Stimulated activated CD4-positive, alpha-beta T cell treated with anti-CD3 and anti-CD28 coated beads, Interleukin-15, amount 100 ng/mL, for 48 hours (primary cell): ENCODE data around the gene LIMK1.

ENCODE experiments used
- DNase-seq, 2 donors: peaks; one replicate each; pipeline ENCODE4 v3.0.0-alpha.2; 2020; ENCODE audit warnings: low read depth in 2 of 2

The LIMK1 gene

DNA sequence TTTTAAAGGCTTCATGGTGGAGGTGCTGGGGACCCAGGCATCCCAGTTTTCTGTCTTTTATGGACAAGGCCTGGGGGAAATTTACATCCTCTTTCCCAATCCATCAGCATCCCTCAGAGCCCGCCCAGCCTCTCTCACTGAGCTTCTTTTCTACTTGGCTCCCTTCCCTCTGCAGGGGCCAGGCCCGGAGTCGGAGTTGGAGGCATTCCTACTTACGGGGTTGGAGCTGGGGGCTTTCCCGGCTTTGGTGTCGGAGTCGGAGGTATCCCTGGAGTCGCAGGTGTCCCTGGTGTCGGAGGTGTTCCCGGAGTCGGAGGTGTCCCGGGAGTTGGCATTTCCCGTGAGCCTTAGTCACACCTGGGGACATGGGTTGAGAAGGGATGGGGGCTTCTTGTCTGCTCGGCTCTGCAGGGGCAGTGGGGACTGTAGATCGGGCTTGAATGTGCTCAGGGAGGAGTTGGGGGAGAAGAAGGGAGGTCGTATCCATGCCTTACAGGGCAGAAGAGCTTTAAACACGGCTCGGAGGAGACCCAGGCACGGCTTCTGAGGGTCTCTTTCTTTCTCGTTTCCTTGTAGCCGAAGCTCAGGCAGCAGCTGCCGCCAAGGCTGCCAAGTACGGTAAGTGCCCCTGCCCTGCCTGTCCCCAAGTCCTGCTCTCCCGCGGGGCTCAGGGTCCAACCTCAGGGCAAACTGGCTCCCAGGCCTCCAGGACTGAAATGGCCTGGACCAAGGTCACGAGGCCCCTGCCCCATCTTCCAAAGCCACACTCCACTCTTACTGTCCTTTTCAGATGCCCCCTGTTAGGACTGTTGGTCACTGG, 27.3 kb upstream of the LIMK1 start:
- DNase-seq = no peak

DNA sequence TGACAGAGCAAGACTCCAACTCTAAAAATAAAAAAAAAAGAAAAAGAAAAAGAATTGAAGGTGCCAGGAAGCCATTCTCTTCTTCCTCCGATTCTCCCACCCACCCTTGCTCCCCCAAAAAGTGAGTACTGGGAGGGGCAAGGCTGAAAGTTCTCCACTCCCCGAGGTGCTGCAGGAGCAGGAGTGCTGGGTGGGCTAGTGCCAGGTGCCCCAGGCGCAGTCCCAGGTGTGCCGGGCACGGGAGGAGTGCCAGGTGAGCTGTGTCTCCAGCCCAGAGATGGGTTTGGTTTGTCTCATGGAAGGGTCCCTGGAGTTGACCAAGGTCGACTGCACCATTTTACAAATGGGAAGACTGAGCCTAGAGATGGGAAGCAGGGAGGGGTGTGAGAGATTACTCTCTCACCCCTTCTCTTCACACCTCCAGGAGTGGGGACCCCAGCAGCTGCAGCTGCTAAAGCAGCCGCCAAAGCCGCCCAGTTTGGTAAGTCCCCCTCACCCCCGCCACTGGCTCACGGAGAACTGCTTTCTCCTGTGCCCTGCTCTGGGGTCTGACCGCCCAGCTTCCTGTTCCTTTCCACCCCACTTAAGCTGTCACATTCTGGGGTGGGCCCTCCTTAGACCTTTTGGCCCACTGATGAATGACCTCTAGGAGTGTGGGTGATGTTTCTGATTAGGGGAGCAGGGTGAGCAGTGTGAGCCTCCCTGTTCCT, 26.2 kb upstream of the LIMK1 start:
- DNase-seq = no peak

DNA sequence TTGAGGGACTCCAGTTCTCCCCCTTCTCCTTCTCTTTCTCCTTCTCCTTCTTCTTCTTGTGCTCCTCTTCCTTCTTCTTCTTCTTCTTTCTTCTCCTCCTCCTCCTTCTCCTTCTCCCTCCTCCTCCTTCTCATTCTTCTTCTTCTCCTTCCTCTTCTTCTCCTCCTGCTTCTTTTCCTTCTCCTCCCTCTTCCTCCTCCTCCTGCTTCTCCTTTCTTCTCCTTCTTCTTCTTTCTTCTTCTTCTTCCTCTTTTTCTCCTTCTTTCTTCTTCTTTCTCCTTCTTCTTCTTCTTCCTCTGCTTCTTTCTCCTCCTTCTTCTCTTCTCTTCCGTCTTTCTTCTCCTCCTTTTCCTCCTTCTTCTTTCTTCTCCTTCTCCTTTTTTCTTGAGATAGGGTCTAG, 25.6 kb upstream of the LIMK1 start:
- DNase-seq = no peak

DNA sequence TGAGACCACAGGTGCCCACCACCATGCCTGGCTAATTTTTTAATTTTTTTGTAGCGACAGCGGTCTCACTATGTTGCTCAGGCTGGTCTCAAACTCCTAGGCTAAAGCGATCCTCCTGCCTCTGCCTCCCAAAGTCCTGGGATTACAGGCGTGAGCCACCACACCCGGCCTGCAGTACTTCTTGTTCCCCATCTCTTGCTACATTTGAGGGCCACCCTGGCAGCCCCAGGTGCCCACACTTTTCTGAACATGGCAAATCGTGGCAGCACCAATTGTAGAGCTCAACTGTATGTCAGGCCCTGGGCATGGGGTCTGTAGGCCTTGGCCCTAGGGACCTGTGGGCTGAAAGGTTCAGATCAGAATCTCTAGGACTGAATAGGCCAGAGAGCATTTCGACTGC, 25.1 kb upstream of the LIMK1 start:
- DNase-seq = no peak

DNA sequence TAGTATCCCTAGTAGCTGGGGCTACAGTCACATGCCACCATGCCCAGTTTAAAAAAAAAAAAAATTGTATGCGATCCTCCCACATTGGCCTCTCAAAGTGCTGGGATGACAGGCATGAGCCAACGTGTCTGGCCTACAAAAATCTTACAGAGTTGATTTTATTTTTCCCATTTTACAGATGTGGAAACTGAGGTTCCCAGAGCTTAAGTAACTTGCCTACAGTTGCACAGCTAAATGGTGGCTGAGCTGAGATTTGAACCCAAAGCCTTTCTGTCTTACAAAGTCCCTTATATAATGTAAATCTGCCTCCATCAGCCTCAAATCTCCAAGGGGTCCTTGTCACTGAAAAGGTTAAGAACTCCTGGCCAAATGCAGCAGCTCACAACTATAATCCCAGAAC, 24.6 kb upstream of the LIMK1 start:
- no peak for DNase-seq

DNA sequence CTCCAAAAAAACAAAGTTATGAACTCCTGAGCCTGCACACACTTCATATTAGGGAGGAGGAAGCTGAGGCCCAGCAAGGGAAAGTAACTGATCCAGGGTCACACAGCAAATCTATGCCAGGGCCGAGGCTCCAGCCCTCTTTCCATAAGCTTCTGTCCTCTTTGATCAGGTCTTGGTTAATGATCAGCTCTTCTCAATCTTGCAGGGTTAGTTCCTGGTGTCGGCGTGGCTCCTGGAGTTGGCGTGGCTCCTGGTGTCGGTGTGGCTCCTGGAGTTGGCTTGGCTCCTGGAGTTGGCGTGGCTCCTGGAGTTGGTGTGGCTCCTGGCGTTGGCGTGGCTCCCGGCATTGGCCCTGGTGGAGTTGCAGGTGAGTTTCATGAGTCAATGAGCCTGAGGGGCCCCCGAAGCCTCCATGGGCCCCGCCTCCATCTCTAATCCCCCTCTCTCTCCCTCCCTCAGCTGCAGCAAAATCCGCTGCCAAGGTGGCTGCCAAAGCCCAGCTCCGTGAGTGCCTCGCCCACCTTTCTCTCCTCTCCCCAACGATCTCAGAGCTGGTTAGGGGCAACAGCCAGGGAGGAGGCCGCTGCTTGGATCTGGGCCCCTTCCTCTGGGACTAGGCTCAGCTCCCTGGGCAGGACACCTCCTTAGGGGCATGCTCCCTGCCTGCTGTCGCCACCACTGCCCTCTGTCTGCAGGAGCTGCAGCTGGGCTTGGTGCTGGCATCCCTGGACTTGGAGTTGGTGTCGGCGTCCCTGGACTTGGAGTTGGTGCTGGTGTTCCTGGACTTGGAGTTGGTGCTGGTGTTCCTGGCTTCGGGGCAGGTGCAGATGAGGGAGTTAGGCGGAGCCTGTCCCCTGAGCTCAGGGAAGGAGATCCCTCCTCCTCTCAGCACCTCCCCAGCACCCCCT, 23.7 kb upstream of the LIMK1 start:
- DNase-seq = no peak

DNA sequence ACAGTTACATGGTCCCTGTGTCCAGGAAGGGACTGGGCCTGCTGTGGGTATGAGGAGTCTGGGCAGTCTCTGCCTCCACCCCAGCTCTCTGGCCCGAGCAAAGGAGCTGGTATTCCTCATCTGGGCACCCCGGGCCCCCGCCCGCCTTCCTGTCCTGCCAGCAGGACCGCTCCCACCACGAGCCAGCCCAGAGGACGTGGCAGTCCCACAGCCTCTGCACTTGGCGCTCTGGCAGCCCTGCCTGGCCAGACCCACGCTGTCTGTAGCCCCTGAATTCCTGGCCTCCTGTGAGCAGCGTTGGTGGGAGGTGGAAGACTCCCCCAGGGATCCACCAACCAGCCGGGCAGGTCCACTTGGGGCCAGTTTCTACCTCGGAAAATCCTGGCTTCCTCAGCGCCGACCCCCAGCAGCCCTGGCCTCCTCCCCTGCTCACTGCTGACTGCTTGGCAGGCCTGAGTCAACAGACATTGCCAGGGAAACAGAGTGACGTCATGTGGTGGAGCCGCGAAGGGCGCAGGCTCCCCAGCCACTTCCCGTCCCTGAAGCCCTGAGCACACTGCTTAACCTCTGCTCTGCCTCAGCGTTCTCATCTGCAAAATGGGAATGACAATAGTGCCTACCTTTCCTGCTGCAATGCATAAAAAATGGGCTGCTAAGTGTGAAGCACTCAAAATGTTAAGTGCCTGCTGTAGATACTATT, 21.6 kb upstream of the LIMK1 start:
- DNase-seq = peak; percentile 16 to 46

DNA sequence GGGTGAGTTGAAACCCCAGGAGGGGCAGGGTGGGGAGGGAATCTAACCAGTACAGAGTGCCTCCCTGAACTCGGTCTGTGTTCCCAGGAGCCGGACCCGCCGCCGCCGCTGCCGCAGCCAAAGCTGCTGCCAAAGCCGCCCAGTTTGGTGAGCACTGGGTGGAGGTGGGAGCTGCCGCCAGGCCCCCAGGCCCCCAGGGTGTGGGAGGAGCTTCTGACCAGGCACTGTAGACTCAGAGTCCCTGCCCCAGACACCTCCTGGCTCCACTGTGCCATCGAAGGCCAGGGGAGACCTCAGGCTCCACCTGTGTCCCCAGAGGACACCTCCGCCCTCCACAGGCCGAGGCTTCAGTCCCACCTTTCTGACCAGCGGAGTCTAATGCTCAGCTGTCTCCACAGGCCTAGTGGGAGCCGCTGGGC, 20.4 kb upstream of the LIMK1 start:
- no peak for DNase-seq

DNA sequence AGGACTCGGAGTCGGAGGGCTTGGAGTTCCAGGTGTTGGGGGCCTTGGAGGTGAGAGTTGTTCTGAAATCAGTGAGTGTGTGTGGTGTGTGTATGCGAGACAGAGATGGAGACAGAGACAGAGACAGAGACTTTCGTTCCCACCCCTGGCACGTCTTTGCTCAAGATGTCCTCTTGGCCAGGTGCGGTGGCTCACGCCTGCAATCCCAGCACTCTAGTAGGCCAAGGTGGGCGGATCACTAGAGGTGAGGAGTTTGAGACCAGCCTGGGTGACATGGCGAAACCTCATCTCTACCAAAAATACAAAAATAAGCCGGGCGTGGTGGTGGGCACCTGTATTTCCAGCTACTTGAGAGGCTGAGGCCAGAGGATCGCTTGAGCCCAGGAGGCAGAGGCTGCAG, 20.0 kb upstream of the LIMK1 start:
- DNase-seq = no peak

DNA sequence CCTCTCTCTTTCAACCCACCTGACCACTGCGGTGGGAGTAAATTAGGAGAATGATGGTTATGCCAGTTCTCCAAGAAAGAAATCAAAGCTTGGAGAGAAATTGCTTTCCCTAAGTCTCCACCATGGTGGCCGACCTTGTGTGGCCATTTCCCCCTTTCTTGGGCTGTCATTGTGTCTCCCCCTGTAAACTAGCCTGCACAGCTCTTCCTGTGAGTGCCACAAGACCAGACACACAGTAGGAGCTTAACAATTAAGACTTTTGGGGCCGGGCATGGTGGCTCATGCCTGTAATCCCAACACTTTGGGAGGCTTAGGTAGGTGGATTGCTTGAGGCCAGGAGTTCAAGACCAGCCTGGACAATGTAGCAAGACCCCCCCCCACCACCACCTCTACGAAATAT, 18.9 kb upstream of the LIMK1 start:
- DNase-seq = no peak

DNA sequence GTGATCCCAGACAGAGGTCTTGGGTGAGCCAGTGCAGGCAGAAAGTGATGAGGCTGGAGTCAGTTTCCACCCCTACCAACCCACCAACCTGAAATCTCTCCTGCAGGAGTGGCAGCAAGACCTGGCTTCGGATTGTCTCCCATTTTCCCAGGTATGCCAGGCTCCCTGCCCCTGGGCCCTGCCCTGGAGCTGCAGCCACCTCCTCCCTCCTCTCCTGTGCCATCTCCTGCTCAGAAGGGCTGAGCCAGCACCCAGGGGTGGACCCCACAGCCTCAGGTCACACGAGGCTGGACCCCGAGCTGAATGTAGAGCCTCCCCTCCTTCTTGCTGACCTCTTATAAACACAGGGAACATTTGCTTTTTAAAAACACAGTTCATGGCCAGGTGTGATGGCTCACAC, 17.0 kb upstream of the LIMK1 start:
- DNase-seq = no peak

DNA sequence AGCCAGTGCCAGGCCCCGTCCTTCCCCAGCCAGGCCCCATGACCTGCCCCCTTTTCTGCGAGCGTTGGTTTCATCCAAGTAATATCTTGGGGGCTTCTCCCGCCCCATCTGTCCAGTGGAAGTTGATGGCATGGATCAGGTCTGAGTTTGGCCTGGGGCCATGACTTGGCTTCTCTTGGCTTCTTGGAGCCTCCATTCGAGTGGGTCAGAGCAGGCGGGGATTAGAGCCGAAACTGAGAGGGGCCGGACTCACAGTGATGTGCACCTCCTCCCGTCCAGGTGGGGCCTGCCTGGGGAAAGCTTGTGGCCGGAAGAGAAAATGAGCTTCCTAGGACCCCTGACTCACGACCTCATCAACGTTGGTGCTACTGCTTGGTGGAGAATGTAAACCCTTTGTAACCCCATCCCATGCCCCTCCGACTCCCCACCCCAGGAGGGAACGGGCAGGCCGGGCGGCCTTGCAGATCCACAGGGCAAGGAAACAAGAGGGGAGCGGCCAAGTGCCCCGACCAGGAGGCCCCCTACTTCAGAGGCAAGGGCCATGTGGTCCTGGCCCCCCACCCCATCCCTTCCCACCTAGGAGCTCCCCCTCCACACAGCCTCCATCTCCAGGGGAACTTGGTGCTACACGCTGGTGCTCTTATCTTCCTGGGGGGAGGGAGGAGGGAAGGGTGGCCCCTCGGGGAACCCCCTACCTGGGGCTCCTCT, 15.1 kb upstream of the LIMK1 start:
- DNase-seq = no peak

DNA sequence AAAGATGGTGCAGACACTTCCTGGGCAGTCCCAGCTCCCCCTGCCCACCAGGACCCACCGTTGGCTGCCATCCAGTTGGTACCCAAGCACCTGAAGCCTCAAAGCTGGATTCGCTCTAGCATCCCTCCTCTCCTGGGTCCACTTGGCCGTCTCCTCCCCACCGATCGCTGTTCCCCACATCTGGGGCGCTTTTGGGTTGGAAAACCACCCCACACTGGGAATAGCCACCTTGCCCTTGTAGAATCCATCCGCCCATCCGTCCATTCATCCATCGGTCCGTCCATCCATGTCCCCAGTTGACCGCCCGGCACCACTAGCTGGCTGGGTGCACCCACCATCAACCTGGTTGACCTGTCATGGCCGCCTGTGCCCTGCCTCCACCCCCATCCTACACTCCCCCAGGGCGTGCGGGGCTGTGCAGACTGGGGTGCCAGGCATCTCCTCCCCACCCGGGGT, 14.5 kb upstream of the LIMK1 start:
- DNase-seq = no peak

DNA sequence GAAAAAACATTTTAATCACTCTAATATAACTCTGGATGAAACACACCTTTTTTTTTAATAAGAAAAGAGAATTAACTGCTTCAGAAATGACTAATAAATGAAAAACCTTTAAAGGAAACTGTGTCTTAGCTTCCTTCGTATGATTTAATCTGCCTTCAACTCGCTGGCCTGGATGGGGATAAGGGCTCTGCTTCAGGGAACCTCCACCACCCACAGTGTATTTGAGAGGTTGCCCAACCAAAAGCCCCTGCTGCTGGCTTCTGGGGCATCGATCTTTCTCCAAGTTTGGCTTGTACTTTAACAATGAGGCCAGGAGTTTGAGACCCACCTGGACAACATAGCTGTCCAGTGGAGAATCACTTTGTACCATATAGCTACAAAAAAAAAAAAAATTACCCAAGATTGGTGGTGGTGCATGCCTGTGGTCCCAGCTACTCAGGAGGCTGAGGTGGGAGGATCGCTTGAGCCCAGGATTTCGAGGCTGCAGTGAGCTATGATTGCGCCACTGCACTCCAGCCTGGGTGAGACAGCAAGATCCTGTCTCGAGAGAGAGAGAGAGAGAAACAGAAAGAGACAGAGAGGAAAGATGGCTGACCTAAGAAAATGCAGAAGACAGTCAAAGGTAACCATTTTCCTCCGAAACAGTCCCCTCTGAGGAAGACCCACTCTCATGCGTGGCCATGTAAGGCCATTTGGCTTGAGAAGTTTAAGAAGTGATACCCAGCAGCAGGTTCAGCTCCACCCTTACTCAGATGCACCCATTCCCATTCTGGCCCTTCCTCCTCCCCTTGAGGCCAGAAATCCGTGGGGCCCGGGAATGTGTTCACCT, 13.6 kb upstream of the LIMK1 start:
- DNase-seq = no peak

DNA sequence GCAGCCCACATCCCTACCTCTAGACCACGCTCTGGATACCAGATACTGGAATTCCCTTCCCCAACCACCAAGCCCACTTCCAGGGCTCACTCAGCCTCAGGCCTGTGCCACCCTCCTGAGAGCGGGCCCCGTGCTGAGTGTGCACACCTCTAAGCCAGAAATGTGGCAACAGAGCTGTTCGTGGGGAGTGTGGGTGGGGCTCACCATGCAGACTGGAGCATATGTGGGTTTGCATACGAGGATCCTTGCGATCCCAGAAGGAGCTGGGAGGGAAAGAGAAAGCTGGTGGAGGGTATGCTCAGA, 13.0 kb upstream of the LIMK1 start:
- no peak for DNase-seq

DNA sequence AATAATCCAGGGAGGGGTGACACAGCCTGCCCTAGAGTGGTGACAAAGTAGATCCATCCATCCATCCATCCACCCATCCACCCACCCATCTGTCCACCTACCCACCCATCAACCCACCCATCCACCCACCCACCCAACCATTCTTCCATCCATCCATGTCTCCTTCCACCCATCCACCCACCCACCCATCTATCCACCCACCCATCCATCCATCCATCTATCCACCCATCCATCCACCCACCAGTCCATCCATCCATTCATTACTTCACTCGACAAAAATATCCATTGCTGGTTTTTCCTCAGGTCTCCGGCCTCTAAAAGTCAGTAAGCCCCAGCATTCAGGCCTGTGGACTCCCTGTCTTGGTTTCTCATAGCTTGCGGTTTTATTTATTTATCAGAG, 12.5 kb upstream of the LIMK1 start:
- DNase-seq = no peak

DNA sequence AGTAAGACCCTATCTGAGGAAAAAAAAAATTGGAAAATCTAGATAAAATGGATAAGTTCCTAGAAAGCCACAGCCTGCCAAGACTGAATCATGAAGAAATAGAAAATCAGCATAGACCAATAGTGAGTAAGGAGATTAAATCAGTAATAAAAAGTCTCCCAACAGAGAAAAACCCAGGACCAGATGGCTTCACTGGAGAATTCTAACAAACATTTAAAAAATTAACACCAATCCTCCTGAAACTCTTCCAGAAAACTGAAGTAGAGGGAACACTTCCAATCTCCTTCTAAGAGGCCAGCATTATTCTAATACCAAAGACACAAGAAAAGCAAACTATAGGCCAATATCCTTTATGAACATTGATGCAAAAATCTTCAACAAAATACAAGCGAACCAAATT, 8.8 kb upstream of the LIMK1 start:
- no peak for DNase-seq

DNA sequence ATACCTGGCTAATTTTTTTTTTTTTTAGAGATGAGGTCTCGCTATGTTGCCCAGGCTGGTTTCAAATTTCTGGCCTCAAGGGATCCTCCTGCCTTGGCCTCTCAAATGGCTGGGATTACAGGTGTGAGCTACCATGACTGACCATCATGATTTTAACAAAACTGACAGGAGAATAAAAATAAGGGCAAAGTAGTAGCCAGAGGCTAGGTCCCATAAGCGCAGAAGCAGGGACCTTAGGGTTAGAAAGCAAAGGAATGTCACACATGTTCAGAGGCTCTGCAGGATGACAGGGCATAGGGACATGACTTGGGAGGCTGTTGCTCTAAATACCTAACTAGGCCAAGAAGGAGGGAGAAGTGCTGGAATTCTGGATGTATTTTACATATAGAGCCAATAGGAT, 5.1 kb upstream of the LIMK1 start:
- no peak for DNase-seq

DNA sequence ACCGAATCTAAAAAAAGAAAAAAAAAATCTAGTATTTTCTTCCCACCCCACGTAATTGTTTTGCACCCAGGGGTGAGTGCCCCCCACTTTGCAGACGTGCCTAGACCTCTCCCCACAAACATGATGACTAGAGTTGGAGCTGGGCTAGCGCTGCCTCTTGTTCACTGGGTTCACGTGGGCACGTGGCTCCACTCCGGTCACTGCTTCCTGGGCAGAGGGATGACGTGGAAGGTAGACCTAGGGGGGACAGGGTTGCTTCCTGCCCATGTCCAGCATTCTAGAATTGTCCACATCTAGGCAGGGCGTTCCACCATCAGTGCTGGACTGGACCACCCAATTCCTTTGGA, 861 bp upstream of the LIMK1 start:
- no peak for DNase-seq

DNA sequence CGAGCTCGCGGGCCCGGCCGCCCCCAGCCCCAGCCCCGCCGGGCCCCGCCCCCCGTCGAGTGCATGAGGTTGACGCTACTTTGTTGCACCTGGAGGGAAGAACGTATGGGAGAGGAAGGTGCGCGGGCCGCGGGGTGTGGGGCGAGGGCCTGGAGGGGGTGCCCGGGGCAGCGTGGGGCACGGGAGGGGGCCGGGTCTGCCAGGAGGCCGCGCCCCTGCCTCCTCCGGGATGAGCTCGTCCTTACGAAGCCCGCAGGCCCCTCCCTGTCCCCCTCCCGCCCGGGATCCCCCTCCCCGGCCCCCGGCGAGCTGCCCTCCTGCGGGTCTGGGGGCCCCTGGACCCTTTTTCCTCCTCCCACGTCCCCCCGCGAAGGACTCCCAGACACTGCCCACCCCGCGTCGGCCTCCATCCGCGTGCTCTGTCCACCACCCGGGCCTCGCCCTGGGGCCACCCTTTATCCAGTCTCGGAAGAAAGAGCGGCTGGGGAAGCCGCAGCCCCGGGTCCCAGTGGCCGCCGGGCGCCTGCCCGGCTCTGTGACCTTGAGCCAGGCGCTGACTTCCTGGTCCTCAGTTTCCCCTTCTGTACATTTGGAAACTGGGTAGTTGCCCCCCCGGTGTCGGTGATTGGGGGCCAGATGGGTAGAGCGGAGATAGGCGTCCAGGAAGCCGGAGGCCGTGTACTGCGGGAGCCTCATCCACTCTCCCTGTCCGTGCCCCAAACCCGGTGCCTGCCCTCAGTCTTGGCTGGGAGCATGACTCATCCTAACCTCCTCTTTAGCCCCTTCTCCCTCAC, 521 bp downstream of the LIMK1 start:
- DNase-seq = peak; percentile 18 to 33
